Body of pancreas (tissue), 4 donors: Measurements from ENCODE around the gene DIRAS1. TPM values are rescaled to one million over a fixed set of nuclear protein-coding genes. Genes with fewer than 3 reads are reported as not detected.

Source experiments
- ATAC-seq: fragments of 150-250 bp; one replicate; pipeline ENCODE4 v1.9.1; 2016
- DNase-seq, 4 donors: peaks; one replicate each; pipeline ENCODE4 v3.0.0-alpha.2; 2019
- H3K27ac ChIP-seq, 4 donors: fragments of 200-600 bp; sonication (generic); 1 replicate in 3 of 4; 2 replicates in 1 of 4; pipeline versions ENCODE4 v1.5.1 to v1.6.1; 2016 to 2019; ENCODE audit warnings: mild to moderate bottlenecking in 1 of 4, mixed read lengths in 1 of 4, moderate library complexity in 1 of 4
- H3K27me3 ChIP-seq, 2 donors: fragments of 200-600 bp; sonication (generic); one replicate each; pipeline ENCODE4 v1.6.0; 2016; ENCODE audit warnings: mild to moderate bottlenecking in 1 of 2
- H3K36me3 ChIP-seq, 2 donors: fragments of 200-600 bp; sonication (generic); replicated peaks in 1 of 2; 2 replicates each; pipeline ENCODE4 v1.5.1; 2016; ENCODE audit warnings: low read depth in 2 of 2; ENCODE audit not compliant: insufficient read depth in 1 of 2
- H3K4me1 ChIP-seq: fragments of 200-600 bp; sonication (generic); one replicate; pipeline ENCODE4 v1.6.0; 2016
- H3K4me3 ChIP-seq, 2 donors: fragments of 200-600 bp; sonication (generic); 1 replicate in 1 of 2; 2 replicates in 1 of 2; pipeline ENCODE4 v1.5.1; 2016 to 2019
- H3K9me3 ChIP-seq, 3 donors: fragments of 200-600 bp; sonication (generic); 1 replicate in 2 of 3; 2 replicates in 1 of 3; pipeline ENCODE4 v1.5.1; 2016
- POLR2A ChIP-seq, 3 donors: fragments of 450-650 bp; IDR thresholded peaks; one replicate each; pipeline ENCODE4 v1.6.1; 2016; ENCODE audit warnings: antibody characterized with exemption in 3 of 3, mild to moderate bottlenecking in 2 of 3
- WGBS, 2 donors: methylation state at CpG; one replicate each; pipeline ENCODE4 v1.1.5; 2017; 5-methylcytosine and 5-hydroxymethylcytosine counted together
- intact Hi-C: fragments of 100-400 bp; cut with DNase I; formaldehyde crosslinking; loops from one replicate; pipeline ENCODE4 v1.15.1; 2023
- total RNA-seq, 2 donors: library from RNA; depleted of rRNA; stranded (reverse); fragments of >200 nt; gene quantifications; one replicate each; pipeline ENCODE4 v1.1.0, GENCODE V29; 2016
- TF ChIP-seq, protein P1 (sequence below), 7 experiments: fragments of 450-650 bp in 4 of 7; fragments of 200-600 bp in 3 of 7; sonication (generic) in 3 of 7; IDR thresholded peaks; one replicate each; pipeline ENCODE4 v1.5.1; 2016 to 2019; ENCODE audit warnings: antibody characterized with exemption in 7 of 7

The DIRAS1 gene
- total RNA-seq, 2 donors from 2014 or later = 0.78 to 4.9 TPM

- H3K27me3 ChIP-seq = no peaks in the 10 kb centered on the region
- no peaks in the 10 kb centered on the region for H3K9me3 ChIP-seq
- no peak overlapping the region for H3K4me3 ChIP-seq
- peaks cover 5% of the 10 kb centered on the region for H3K4me1 ChIP-seq
- no peak overlapping the region for H3K27ac ChIP-seq
- ATAC-seq (no peak), DNase-seq (no peak)
- peaks cover 0 to 8% of the 10 kb centered on the region in 2 donors for H3K36me3 ChIP-seq
- TF ChIP-seq, protein P1, sequence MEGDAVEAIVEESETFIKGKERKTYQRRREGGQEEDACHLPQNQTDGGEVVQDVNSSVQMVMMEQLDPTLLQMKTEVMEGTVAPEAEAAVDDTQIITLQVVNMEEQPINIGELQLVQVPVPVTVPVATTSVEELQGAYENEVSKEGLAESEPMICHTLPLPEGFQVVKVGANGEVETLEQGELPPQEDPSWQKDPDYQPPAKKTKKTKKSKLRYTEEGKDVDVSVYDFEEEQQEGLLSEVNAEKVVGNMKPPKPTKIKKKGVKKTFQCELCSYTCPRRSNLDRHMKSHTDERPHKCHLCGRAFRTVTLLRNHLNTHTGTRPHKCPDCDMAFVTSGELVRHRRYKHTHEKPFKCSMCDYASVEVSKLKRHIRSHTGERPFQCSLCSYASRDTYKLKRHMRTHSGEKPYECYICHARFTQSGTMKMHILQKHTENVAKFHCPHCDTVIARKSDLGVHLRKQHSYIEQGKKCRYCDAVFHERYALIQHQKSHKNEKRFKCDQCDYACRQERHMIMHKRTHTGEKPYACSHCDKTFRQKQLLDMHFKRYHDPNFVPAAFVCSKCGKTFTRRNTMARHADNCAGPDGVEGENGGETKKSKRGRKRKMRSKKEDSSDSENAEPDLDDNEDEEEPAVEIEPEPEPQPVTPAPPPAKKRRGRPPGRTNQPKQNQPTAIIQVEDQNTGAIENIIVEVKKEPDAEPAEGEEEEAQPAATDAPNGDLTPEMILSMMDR (IDR thresholded peaks at IDR 0.05) = no peak
- no peak for TF ChIP-seq POLR2A (IDR thresholded peaks at IDR 0.05)
- 52 to 88% methylated on average over 6 to 17 of the region's 17 CpGs for WGBS, 2 donors
- intact Hi-C loops = no loop called here
Observed at GRCh38 chr19:2750808-2751437, 29.8 kb upstream of the DIRAS1 start.

DNA sequence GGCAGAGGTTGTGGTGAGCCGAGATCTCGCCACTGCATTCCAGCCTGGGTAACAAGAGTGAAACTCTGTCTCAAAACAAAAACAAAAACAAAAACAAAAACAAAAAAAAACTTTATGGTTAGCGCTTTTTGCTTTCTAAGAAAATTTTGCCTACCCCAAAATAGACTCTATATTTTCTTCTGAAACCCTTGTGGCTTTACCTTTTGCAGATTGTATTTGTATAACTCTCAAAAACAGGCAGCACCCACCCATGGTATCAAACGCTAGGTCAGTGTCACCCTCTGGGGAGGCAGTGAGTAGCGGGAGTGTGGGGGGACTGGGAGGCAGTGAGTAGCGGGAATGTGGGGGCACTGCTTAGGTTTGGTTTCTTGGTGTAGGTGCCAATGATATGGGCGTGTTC lies 26.2 kb upstream of the DIRAS1 start:
- DNase-seq = no peak
- H3K4me1 ChIP-seq = peaks cover 5% of the 10 kb centered on the region
- no peak overlapping the region for H3K4me3 ChIP-seq
- H3K9me3 ChIP-seq = no peaks in the 10 kb centered on the region
- H3K27ac ChIP-seq = no peak overlapping the region
- 72 to 81% methylated on average over 7 of the region's 7 CpGs for WGBS, 2 donors
- intact Hi-C loops = no loop called here
- no peak for ATAC-seq
- no peaks in the 10 kb centered on the region for H3K36me3 ChIP-seq
- H3K27me3 ChIP-seq = no peaks in the 10 kb centered on the region
- TF ChIP-seq, protein P1 (IDR thresholded peaks at IDR 0.05) = no peak
- TF ChIP-seq POLR2A (IDR thresholded peaks at IDR 0.05) = no peak

GRCh38 chr19:2744113-2744512 lies 22.9 kb upstream of the DIRAS1 start:
- intact Hi-C loops = no loop called here
- TF ChIP-seq, protein P1 (IDR thresholded peaks at IDR 0.05) = no peak
- no peaks in the 10 kb centered on the region for H3K9me3 ChIP-seq
- 29 to 37% methylated on average over 4 of the region's 4 CpGs for WGBS, 2 donors
- H3K27me3 ChIP-seq = no peaks in the 10 kb centered on the region
- peaks cover 12% of the 10 kb centered on the region for H3K4me1 ChIP-seq
- no peak overlapping the region for H3K4me3 ChIP-seq
- no peak overlapping the region for H3K27ac ChIP-seq
- H3K36me3 ChIP-seq = no peaks in the 10 kb centered on the region
- no peak for DNase-seq
- ATAC-seq = no peak

- no peak for TF ChIP-seq POLR2A (IDR thresholded peaks at IDR 0.05)
- TF ChIP-seq, protein P1 (IDR thresholded peaks at IDR 0.05) = no peak
- no peak for DNase-seq
- 53 to 58% methylated on average over 8 of the region's 8 CpGs for WGBS, 2 donors
- no peak for ATAC-seq
- Histone ChIP-seq H3K27ac (no peak overlapping the region), H3K4me1 (peaks cover 18% of the 10 kb centered on the region), H3K36me3 (no peaks in the 10 kb centered on the region), H3K9me3 (no peaks in the 10 kb centered on the region), H3K27me3 (no peaks in the 10 kb centered on the region), H3K4me3 (no peak overlapping the region)
- intact Hi-C loops = no loop called here
Observed at GRCh38 chr19:2743099-2743498, 21.9 kb upstream of the DIRAS1 start.

DNA sequence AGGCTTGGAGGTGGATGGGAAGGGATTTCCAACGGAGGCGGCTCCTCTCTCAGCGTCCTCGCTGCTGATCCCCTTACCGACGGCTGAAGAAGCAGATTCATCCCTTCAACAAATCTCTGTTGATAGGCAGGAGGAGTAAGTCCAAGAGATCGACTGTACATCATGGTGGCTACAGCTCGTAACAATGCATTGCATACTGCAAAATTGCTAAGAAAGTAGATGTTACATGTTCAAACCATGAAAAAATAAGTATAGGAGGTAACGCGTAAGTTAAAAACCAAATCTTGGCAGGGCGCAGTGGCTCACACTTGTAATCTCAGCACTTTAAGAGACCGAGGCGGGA lies 19.1 kb upstream of the DIRAS1 start:
- Histone ChIP-seq H3K9me3 (no peaks in the 10 kb centered on the region), H3K36me3 (no peaks in the 10 kb centered on the region), H3K4me3 (no peak overlapping the region), H3K27me3 (no peaks in the 10 kb centered on the region), H3K27ac (no peak overlapping the region), H3K4me1 (peaks cover 18% of the 10 kb centered on the region)
- TF ChIP-seq, protein P1 (IDR thresholded peaks at IDR 0.05) = no peak
- TF ChIP-seq POLR2A (IDR thresholded peaks at IDR 0.05) = no peak
- intact Hi-C loops = no loop called here
- DNase-seq (no peak), ATAC-seq (no peak)
- 43 to 48% methylated on average over 12 to 13 of the region's 13 CpGs for WGBS, 2 donors
